Measurements from ENCODE around the gene TNNT1. TPM values are rescaled to one million over a fixed set of nuclear protein-coding genes. Genes with fewer than 3 reads are reported as not detected.
A peak's percentile ranks its signal among the peaks of the same experiment; 100 is the strongest.

The TNNT1 gene
- total RNA-seq, 1 donor = not detected

DNA sequence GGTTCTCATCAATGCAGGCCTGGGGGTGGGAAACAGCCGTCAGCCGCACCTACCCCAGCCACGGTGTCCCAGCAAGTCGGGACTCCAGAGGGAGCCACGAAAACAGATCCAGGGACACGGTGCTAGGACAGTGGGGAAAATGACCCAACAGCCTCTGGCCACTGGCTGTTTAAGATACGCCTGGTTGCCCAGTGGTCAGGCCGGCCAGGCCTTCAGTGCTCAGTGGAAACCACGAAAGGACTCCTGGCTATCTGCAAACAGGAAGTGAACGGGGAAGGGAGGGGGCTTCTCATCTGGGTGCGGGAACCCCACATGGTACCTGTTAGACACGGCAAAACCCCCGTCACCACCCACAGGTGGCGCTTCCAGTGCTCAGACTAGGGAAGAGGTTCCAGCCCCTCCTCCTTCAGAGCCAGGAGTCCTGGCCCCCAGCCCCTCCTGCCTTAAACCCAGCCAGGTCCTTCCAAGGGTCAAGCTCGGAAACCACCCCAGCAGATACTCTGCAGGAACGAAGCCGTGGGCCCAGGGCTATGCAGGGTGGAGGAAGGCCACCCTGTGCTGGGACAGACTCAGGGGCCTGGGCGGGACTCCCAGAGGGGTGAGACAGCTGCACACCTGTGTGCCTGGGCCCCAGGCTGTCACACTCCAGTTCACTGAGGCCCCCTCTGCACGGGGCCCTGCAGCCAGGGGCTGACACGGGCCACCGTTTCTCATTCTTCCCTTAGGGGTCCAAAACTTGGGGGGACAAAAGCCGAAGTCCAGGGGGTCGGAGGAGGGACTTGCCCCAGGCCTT is 36.0 kb downstream of the TNNT1 start:
- Histone ChIP-seq H3K9me3 (ENCODE audit: low read depth, low read length) (no peaks in the 10 kb centered on the region), H3K4me1 (ENCODE audit: insufficient read depth, low read length) (peaks cover 8% of the 10 kb centered on the region), H3K27ac (ENCODE audit: low read depth, low read length) (peak overlapping the region; percentile 77), H3K36me3 (ENCODE audit: insufficient read depth, low read length) (peaks cover 15% of the 10 kb centered on the region), H3K4me3 (ENCODE audit: insufficient read depth, low read length) (no peak overlapping the region), H3K4me2 (ENCODE audit: insufficient read depth, low read length) (no peak overlapping the region), H3K79me2 (ENCODE audit: insufficient read depth, low read length) (peaks cover 82% of the 10 kb centered on the region), H2AFZ (ENCODE audit: low read length) (no peak overlapping the region), H3K27me3 (ENCODE audit: insufficient read depth, low read length) (no peaks in the 10 kb centered on the region), H4K20me1 (ENCODE audit: insufficient read depth, low read length) (peaks cover 52% of the 10 kb centered on the region)
- DNase-seq (ENCODE audit: insufficient read length, low spot score, missing footprints) = peak; percentile 81
- TF ChIP-seq, protein P1, sequence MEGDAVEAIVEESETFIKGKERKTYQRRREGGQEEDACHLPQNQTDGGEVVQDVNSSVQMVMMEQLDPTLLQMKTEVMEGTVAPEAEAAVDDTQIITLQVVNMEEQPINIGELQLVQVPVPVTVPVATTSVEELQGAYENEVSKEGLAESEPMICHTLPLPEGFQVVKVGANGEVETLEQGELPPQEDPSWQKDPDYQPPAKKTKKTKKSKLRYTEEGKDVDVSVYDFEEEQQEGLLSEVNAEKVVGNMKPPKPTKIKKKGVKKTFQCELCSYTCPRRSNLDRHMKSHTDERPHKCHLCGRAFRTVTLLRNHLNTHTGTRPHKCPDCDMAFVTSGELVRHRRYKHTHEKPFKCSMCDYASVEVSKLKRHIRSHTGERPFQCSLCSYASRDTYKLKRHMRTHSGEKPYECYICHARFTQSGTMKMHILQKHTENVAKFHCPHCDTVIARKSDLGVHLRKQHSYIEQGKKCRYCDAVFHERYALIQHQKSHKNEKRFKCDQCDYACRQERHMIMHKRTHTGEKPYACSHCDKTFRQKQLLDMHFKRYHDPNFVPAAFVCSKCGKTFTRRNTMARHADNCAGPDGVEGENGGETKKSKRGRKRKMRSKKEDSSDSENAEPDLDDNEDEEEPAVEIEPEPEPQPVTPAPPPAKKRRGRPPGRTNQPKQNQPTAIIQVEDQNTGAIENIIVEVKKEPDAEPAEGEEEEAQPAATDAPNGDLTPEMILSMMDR (IDR thresholded peaks at IDR 0.05; ENCODE audit: extremely low read depth, low read depth, low read length) = no peak

DNA sequence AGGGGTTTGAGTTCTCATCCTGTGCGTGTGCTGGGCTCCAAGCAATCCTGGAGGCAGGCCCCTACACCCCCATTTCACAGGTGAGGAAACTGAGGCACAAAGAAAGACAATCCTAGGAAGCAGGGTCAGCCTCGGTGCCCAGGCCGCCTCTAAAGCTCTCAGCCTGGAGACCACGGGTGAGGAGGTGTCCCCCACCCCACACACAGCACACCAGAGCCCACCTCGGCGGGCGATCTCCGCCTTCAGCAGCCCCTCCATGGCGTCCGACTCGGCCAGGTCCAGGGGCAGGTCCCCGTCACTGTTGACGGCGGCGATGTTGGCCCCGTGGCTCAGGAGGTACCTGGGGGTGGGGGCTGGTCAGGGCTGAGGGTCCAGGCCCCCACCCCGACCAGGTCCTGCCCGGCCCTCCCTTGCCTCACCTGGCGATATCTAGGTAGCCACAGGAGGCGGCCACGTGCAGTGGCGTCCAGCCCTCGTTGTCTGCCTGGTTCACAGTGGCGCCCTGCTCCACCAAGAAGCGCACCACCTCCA is 36.7 kb downstream of the TNNT1 start:
- Histone ChIP-seq H3K36me3 (ENCODE audit: insufficient read depth, low read length) (peaks cover 15% of the 10 kb centered on the region), H4K20me1 (ENCODE audit: insufficient read depth, low read length) (peaks cover 52% of the 10 kb centered on the region), H2AFZ (ENCODE audit: low read length) (no peak overlapping the region), H3K27me3 (ENCODE audit: insufficient read depth, low read length) (no peaks in the 10 kb centered on the region), H3K79me2 (ENCODE audit: insufficient read depth, low read length) (peaks cover 82% of the 10 kb centered on the region), H3K4me1 (ENCODE audit: insufficient read depth, low read length) (peaks cover 8% of the 10 kb centered on the region), H3K4me3 (ENCODE audit: insufficient read depth, low read length) (no peak overlapping the region), H3K9me3 (ENCODE audit: low read depth, low read length) (no peaks in the 10 kb centered on the region), H3K27ac (ENCODE audit: low read depth, low read length) (peak overlapping the region; percentile 77), H3K4me2 (ENCODE audit: insufficient read depth, low read length) (no peak overlapping the region)
- TF ChIP-seq, protein P1 (IDR thresholded peaks at IDR 0.05; ENCODE audit: extremely low read depth, low read depth, low read length) = no peak
- DNase-seq (ENCODE audit: insufficient read length, low spot score, missing footprints) = peak; percentile 62

DNA sequence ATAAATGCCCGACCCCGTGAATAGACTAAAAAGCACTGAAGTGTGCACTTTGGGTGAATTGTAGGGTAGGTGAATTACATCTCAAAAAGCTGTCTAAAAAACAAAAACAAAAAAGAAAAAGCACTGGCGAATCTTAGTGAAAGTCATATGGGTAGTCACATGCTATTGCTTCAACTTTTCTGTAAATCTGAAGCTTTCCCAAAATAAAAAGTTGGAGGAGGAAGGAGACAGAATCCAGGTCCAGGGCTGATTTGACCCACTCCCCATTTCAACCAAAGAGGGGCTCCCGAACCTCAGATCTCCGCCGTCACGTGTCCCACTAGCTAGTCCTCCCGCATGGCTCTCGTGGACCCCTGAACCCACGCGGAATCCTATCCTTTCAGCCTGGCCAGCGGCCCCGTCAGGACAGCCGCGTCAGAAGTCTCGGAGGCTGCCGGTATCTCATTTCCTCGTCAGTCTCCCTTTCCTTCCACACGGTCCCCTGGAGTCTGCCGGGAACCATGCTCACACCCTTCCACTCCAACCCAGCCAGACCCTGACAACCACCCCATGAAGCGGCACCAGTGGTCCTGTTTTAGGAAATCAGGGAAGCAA is 37.7 kb downstream of the TNNT1 start:
- Histone ChIP-seq H3K4me2 (ENCODE audit: insufficient read depth, low read length) (no peak overlapping the region), H3K4me3 (ENCODE audit: insufficient read depth, low read length) (no peak overlapping the region), H3K27ac (ENCODE audit: low read depth, low read length) (no peak overlapping the region), H3K79me2 (ENCODE audit: insufficient read depth, low read length) (peaks cover 80% of the 10 kb centered on the region), H3K9me3 (ENCODE audit: low read depth, low read length) (no peaks in the 10 kb centered on the region), H3K27me3 (ENCODE audit: insufficient read depth, low read length) (no peaks in the 10 kb centered on the region), H4K20me1 (ENCODE audit: insufficient read depth, low read length) (peaks cover 50% of the 10 kb centered on the region), H3K4me1 (ENCODE audit: insufficient read depth, low read length) (peaks cover 8% of the 10 kb centered on the region), H2AFZ (ENCODE audit: low read length) (no peak overlapping the region), H3K36me3 (ENCODE audit: insufficient read depth, low read length) (peaks cover 15% of the 10 kb centered on the region)
- peak; percentile 60 for DNase-seq (ENCODE audit: insufficient read length, low spot score, missing footprints)
- TF ChIP-seq, protein P1 (IDR thresholded peaks at IDR 0.05; ENCODE audit: extremely low read depth, low read depth, low read length) = no peak
